GM21723 (cell line): ENCODE results near the gene SLC38A1.
A peak's percentile ranks its signal among the peaks of the same experiment; 100 is the strongest.
"Not testable (repeated sequence)": the region's sequence is repeated elsewhere in the genome, so short reads cannot be mapped to it uniquely, and the experiment has no call there.

ENCODE experiments used
- ATAC-seq: cut with Tn5 transposase; IDR thresholded peaks from one replicate; pipeline ENCODE4 v1.9.1; 2021; ENCODE audit warnings: mild to moderate bottlenecking, moderate library complexity; ENCODE audit not compliant: unreplicated experiment

The SLC38A1 gene

DNA sequence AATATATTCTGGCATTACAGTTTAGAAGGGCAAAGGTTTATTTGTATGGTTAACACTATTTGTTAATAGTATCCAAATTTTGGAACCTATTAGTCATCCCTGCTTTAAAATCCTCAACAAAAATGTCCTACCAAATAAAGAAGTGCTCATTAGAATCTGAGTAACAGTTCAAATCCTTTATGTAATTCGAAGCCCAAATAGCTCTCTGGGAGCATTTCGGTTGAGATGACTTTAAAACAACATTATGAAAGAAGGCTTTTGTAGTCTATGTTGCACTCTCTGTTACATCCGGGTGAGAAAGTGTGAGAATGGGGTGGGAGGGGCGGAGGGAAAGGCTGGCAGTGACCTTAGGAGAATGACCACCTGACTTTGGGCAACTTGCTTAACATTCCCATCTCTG, 59.7 kb downstream of the SLC38A1 start:
- ATAC-seq, result no peak

DNA sequence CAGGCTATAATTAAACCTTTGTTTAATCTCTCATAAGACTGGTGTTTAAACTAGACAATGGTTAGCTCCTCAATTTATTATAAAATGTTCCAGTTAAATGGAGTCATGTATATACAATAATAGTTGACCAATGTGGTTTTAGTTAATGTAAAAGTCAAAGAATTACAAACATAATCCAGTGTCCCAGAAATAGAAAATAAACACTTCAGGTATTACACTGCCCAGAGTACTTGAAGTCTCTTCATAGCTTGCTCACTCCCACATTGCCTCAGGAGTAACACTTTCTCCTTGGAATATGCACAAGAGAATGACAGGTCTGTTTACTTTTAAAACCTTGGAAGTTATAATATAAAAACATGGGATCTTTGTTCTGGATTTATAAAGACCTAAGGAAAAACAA, 60.5 kb downstream of the SLC38A1 start:
- ATAC-seq, result no peak

DNA sequence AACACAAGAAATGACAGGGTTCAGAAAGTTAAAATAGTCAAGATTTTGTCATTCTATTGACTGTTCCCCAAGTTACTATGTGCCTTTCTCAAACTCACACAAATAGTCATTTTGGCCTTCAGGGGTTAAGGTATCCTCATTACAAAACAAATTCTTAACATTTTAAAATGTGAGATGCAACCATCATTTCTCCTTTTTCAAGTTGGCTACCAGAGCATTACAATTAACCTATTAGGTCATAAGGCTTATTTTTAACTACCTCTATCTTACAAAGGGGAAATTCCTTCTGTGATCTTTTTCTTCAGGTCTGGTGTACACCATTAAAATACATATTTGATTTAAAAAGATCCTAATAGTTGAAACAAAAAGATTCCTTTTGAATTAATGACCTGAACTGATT, 61.2 kb downstream of the SLC38A1 start:
- no peak for ATAC-seq

DNA sequence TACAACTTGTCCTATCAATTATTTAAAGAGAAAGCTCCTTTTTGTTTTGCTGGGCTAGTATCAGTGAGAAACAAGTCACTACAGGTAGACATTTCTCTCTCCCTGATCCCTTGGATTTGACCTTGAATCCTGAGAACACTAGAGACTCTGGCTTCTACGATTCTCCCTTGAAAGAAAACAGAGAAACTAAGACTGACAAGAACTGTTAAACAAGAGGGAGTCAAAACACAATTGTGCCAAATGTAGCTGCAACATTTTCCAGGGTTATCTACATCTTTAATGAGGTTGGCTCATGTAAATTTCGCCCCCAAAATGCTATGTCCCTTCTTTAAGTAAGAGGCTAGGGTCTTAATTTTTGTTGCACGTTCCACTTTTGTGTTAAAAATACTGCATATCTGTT, 62.4 kb downstream of the SLC38A1 start:
- no peak for ATAC-seq

DNA sequence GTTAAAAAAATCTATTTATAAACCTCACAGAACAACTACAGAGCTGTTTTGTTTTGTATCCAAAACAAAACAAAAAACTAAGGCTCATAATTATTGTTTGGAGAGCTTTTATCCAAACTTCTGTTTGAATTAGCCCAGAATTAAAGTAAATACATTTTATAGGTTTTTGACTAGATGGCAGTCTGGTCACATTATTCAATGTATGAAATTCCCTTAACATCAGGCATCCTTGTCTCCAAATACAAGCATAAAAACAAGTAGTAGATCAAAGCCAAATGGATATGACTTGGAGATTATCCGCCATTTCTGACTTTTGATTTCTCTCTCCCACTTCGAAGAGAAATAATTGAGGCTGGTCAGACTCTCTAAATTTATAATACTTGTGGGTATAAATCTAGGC, 63.5 kb downstream of the SLC38A1 start:
- no peak for ATAC-seq

DNA sequence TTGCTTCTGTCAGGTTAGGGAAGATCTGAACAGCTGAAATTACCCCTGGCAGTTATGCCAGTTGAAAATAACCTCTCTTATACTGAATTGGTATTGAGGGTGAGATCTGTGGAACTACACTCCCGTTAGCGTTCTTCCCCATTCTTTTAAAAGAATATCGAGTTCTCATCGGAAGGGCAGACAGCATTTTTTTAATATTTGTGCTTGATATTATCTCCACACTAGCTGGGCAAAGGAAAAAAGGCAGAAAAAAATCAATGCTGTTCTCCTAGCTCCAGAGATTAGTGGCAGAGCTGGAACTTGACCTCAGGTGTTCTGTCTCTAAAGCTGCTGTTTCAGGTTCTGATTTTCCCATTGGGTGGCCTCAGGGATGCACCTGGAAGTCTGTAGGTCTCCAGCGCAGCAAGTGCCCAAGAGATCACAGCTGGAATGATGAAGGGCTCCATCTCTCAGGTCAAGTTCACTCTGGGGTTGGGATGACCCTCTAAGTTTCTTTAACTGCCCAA, 67.5 kb downstream of the SLC38A1 start:
- no peak for ATAC-seq

DNA sequence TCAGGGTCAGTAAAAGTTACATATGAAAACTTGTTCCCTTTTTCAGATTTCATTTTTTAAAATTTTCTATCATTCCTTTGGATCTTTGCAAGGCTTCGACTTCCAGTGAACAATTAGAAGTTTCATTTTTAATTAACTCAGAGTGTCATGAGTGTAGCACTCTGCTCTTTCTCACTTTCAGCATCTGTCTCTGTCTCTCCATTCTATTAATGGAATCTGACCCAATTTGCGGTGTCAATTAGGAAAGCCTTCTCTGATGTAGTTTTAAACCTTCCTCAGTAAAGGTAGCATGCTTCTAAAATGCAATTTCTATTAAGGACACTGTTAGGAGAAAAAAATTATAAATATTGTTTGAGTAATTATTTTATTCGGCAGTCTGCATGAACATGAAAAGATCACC, 68.3 kb downstream of the SLC38A1 start:
- ATAC-seq, result no peak

DNA sequence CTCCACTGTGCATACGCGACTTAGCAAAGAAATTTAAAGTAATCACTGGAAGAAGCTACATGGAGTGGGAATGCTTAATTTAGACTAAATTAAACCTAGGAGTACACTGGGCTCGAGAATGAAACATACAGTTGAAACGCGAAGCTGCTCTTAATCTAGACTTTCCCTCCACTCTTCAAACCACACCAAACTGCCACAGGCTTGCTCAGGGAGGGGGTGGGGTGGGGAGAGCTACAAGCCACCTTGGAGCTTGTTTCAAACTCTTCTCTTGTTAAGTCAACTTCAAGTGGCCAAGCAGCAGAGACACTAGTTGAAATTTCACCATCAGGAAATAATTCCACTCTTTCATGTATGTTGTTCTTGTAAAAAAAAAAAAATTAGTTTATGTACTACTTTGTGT, 69.9 kb downstream of the SLC38A1 start:
- no peak for ATAC-seq

DNA sequence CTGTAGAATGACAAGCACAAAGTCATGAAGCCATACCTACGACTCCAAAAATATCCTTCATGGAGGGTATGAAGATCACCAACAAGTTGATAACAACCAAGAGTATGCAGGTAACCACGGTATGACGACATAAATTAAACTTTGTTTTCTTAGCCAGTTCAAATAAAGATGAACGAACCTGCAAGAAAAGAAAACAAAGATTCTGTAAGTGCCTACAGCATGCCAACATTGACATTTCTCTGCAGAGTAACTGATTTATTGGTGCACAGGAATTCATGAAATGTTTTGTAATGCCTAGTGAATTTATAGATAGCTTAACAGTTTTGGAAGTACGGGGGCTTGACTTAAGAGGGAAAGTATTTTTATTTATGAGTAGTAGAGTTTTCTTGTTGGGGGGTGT, 71.0 kb downstream of the SLC38A1 start:
- ATAC-seq, result no peak

DNA sequence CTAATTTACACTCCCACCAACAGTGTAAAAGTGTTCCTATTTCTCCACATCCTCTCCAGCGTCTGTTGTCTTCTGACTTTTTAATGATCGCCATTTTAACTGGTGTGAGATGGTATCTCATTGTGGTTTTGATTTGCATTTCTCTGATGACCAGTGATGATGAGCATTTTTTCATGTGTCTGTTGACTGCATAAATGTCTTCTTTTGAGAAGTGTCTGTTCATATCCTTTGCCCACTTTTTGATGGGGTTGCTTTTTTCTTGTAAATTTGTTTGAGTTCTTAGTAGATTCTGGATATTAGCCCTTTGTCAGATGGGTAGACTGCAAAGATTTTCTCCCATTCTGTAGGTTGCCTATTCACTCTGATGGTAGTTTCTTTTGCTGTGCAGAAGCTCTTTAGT, 78.3 kb downstream of the SLC38A1 start:
- ATAC-seq, result not testable (repeated sequence)

DNA sequence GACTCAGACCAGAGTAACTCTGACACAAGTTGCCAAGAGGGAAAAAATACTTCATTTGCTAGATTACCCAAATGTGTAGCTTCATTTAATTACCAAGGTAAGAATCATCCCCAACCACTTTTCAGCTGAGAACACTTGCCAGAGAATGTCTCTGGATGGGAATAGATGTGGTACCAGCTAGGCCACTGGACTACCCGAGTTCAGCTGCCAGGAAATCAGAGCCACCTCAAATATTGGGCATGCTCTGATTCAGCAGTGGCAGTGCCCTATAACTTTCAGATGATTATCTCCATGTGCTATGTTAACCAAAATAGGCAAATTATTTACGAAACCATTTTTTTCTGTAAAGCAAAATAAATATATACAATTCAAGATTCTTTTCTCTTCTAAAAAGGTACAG, 80.7 kb downstream of the SLC38A1 start:
- no peak for ATAC-seq

DNA sequence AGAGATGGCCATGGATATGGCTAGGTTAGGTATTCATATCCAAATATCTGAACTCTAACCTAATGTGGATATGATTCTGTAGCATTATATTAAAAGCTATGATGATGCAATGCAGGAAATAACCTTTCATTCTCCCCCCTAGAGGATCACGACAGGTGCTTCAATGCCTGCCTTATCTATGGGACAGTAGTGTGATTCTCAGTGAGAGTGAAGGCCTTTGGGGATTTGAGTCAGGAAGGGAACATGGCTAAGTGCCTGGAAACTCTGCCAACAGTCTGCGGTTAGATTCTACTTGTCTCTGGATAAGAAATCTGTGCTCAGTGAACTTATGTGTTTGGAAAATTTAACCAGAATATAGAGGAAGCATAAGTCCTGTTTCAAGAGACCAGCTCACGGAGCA, 81.8 kb downstream of the SLC38A1 start:
- ATAC-seq, result no peak

DNA sequence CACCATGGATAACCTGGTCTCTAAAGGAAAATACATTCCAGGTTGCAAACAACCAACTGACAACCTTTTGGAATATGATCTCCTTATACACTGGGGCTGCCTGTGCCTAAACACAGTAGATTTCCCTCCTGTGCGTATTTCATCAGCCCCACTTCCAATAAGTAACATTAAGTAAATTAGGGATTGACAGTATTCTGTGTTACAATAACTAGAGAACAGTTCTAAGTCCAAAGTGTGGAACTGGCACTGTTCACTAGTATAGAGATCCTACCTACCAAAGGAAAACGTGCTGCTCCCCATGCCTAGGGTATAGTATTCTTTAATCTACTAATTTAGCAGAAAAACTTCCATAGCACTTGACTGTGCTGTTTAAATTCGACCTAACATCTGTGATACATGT, 82.8 kb downstream of the SLC38A1 start:
- ATAC-seq, result no peak

DNA sequence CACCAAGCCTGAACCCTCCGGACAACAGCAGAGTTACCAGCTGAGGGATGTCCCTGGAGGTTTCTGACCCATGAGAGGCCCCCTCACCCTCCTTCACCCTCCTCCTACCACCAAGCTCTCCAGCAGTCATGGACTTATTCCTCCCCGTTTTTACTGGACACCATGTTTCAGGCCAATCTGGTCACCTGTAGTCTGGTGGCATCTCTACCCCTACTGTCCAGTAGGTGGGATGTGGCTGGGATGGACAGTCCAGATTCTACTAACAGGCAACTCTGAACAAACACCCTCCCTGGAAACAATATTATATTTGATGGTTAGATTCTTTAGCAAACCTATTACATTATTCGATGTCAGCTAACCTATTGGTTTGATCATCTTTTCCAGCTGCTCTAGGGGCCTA, 83.2 kb downstream of the SLC38A1 start:
- no peak for ATAC-seq

DNA sequence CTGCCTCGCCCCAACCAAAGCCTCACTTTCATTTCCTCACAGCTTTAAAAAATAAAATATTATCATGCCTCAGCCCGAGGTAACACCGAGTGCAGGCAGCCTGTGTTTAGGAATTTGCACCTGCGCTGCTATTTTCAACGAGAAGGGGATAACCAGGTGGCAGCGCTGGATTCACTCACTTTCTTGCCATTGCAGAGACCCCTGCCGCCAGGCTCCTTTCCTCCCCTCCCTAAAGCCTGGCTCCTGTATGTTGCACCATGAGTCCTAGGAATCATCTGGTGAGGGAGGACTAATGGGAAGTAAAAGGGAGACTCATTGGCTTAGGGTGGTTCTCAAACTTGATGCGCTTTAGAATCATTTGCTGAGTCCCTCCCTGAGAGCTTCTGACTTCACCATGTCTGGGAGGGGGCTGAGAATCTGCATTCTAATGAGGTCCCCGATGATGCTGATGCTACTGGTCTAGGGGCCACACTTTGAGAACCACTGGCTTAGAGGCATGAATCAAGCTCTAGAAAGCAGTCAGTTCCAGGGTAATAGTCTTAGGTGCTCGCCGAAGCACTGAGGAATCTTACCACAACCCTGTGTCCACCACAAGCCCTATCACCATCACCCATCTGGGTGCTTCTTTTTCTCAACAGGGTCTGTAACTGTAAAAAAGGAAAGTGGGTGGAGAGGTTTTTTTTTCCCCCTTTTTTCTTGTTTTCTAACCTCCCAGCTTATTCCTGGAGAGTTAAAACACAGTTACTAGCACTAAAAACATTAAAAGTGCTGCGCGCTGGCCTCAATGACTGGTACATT, 83.8 kb downstream of the SLC38A1 start:
- ATAC-seq, result no peak

DNA sequence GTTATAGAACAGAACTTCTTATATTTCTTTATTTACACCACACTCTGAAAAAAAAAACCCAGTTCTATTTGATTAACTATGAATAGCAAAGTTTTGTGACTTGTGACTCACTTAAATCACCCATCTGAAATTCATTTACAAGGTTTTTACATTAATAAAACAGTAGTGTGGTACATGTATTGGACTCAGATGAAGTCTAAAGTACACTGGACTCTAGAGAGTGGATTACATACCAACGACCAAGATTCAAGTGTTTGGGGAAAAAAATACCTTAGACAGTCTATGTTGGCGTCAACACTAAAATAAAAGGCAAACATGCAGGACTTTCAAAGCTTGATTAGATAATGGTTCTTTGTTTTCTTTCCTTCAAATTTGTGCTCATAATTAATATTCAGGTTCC, 85.7 kb downstream of the SLC38A1 start:
- ATAC-seq, result no peak

DNA sequence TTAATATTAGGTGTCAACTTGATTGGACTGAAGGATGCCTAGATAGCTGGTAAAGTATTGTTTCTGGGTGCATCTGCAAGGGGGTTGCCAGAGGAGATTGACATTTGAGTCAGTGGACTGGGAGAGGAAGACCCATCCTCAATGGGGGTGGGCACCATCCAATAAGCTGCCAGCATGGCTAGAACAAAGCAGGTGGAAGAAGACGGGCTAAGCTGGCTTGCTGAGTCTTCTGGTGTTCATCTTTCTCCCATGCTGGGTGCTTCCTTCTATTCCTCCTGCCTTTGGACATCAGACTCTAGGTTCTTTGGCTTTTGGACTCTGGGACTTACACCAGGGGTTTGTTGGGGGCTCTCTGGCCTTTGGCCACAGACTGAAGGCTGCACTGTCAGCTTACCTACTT, 87.4 kb downstream of the SLC38A1 start:
- ATAC-seq, result no peak

DNA sequence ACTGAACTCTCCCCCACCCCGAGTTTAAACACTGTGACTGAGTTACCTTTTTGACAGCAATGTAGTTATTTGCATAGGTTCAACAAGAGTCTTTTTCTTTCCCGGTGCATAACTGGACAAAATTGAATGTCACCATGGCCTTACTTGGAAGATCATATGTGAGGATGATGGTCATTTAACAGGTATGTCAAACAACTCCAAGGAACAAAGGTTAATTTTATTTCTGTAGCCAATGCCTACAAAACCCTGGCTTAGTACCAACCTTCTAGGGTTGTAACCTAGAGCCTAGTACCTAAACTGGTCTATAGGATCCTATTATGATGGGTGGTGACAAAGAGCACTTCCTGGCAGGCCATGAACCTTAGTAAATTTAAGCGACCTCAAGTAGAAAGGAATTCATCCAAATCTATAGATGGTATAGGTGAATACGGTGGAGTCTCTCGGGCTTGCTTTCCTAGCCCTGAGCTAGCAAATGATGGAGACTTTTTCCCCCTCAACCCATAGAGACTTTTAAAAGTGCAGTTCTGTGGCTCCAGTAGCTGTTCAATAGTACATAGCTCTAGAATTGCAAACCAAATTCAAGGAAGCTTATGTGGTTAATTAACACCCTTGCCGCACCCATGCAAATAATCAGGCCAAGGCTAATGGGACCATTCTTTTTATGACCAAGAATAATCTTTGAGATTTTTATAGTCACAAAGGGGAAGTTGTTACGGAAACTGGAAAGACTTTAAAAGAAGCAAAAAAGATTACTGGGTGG, 89.0 kb downstream of the SLC38A1 start:
- peak; percentile 52 for ATAC-seq

DNA sequence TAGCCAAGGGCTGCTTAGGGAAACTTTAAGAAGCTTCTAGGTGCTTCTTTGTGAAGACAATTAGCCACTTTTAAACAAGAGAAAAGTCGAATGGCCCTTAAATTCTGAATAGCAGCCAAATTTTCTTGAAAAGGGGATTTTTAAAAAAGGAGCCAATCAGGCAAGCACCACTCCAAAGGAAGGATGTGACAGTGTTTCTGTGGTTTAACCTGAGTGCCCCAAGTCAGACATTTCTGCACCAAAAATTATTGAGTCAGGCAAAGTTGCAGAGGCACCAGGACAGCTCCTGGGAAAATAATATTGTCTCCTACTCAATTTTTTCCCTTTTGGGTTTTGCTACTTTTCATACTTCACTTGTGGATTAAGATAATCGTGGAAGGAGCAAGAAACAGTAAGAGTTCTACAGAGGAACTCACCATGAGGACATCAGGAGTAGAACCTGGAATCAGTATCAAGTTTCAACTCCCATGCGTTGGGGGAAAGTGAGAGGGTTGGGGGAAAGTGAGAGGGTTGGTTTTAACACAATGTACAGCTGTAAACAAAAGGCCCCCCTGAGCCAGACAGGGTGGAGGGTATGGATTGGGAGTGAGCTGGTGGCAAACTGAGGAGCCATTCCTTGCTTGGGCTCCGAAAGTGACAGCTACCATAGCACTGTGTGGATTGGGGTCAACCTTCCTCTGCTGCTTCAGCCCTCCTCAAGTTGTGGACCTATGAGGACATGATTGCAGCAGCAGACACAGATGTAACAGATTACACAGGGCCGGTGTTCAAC, 90.8 kb downstream of the SLC38A1 start:
- ATAC-seq, result no peak

DNA sequence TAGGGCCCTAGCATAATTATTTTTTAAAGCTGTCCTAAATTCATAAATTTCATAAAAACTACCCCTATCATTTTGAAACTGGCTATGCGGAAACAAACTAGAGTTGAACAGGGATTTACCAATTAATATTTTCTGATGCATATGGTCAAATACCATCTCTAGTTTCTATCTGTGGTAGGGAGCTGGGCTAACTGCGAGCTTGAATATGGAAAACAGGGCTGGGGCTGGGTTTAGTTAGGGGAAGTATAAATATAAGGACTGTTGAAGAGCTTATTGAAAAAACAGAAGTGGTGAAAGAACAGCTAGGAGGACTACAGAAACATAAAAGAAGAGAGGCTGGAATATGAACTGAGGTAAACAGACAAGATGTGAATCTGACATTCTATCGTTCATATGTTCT, 91.8 kb downstream of the SLC38A1 start:
- ATAC-seq, result no peak

DNA sequence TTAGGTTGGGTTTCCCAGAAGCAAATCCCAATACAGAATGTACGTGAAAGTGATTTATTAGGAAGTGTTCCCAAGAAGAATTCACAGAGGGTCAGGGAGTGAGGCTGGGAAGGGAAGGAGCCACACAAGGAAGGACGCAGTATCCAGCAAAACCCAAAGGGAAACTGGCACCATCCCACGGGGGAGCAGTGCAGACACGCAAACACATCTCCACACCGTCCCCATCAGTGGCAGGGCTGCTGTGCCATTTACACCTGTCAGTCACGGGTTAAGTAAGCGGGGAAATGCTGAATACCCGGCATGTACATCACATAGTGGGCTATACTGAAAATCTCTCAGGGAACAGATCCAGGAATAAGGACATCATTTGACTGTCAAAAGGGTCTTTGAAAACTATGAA, 93.9 kb downstream of the SLC38A1 start:
- no peak for ATAC-seq
